Endothelial cell (in vitro differentiated cells): Measurements from ENCODE around the gene TRAPPC1. TPM values are rescaled to one million over a fixed set of nuclear protein-coding genes. Genes with fewer than 3 reads are reported as not detected.
A peak's percentile ranks its signal among the peaks of the same experiment; 100 is the strongest.

Experiments used
- DNase-seq: peaks from one replicate; pipeline ENCODE4 v3.0.0; 2021; ENCODE audit warnings: low spot score
- H3K27ac Mint-ChIP-seq: one replicate; pipeline ENCODE4 v1.8.0; 2021; ENCODE audit warnings: mixed read lengths, inconsistent platforms; ENCODE audit not compliant: unreplicated experiment
- H3K27me3 Mint-ChIP-seq: one replicate; pipeline ENCODE4 v1.8.0; 2021; ENCODE audit warnings: mild to moderate bottlenecking, moderate library complexity, mixed read lengths, inconsistent platforms; ENCODE audit not compliant: unreplicated experiment
- H3K36me3 Mint-ChIP-seq: one replicate; pipeline ENCODE4 v1.8.0; 2021; ENCODE audit warnings: mild to moderate bottlenecking, low read depth, mixed read lengths, inconsistent platforms; ENCODE audit not compliant: unreplicated experiment
- H3K4me1 Mint-ChIP-seq: one replicate; pipeline ENCODE4 v1.8.0; 2021; ENCODE audit warnings: mild to moderate bottlenecking, mixed read lengths, inconsistent platforms; ENCODE audit not compliant: unreplicated experiment
- H3K4me3 Mint-ChIP-seq: one replicate; pipeline ENCODE4 v1.8.0; 2021; ENCODE audit warnings: mild to moderate bottlenecking, mixed read lengths, inconsistent platforms; ENCODE audit not compliant: unreplicated experiment
- H3K9me3 Mint-ChIP-seq: one replicate; pipeline ENCODE4 v1.8.0; 2021; ENCODE audit warnings: mixed read lengths, inconsistent platforms; ENCODE audit not compliant: unreplicated experiment
- total RNA-seq: library from RNA; stranded (reverse); fragmentation: NEBNext Ultra II Directional; extraction: Animal tissue kit (Norgen Biotek cat#: 25700); gene quantifications from one replicate; pipeline ENCODE4 v1.2.1, GENCODE V29; 2021; ENCODE audit not compliant: unreplicated experiment
- TF ChIP-seq, protein P1 (sequence below): fragments of 200-600 bp; sonication (generic); IDR thresholded peaks from one replicate; pipeline ENCODE4 v1.5.0; 2021; ENCODE audit warnings: antibody characterized with exemption; ENCODE audit not compliant: unreplicated experiment

The TRAPPC1 gene
- total RNA-seq, 1 donor from 2014 or later: 171 TPM

DNA sequence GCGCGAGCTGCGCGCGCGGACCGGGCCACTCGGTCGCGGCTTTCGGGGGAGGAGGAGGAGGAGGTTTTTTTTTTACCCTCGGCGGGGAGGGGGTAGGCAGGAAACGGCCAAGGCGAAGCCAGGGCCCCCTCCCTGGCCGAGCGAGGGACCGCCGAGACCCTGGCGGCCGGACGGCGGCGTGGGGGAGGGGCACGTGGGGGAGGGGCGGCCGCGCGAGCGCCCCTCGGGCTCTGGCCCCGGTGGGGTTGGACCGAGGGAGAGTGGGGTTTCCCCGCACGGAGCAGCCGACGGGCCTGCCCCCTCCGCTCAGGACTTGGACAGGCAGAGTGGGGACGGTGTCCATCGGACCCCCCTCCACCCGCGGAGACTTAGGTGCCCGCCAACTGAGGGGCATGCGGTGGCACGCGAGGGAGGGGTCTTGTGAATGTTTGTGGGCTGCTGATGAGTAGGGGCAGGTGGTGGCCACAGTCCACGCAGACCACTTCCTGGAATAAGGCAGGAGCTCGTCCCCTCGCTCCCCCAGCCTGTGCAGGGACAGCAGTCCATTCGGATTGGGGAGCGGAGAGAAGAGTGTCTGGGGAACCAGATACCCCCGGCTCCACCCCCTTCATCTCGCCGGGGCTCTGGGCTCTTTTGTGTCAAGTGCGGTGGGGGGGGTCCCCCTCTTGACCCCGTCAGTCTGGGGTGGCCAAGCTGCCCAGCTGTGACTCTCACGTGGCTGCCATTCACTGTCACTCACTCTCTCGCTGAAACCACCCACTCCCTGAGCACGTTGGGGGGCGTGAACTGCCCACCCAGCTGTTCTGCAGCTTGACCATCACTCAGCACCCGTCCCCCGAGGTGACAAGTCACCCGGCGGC is 46.1 kb downstream of the TRAPPC1 start:
- H3K36me3 Mint-ChIP-seq: peaks cover 8% of the 10 kb centered on the region
- no peak overlapping the region for H3K27ac Mint-ChIP-seq
- no peaks in the 10 kb centered on the region for H3K9me3 Mint-ChIP-seq
- H3K4me3 Mint-ChIP-seq: no peak overlapping the region
- peaks cover 8% of the 10 kb centered on the region for H3K27me3 Mint-ChIP-seq
- TF ChIP-seq, protein P1, sequence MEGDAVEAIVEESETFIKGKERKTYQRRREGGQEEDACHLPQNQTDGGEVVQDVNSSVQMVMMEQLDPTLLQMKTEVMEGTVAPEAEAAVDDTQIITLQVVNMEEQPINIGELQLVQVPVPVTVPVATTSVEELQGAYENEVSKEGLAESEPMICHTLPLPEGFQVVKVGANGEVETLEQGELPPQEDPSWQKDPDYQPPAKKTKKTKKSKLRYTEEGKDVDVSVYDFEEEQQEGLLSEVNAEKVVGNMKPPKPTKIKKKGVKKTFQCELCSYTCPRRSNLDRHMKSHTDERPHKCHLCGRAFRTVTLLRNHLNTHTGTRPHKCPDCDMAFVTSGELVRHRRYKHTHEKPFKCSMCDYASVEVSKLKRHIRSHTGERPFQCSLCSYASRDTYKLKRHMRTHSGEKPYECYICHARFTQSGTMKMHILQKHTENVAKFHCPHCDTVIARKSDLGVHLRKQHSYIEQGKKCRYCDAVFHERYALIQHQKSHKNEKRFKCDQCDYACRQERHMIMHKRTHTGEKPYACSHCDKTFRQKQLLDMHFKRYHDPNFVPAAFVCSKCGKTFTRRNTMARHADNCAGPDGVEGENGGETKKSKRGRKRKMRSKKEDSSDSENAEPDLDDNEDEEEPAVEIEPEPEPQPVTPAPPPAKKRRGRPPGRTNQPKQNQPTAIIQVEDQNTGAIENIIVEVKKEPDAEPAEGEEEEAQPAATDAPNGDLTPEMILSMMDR: no peak
- DNase-seq: peak; percentile 51
- peaks cover 14% of the 10 kb centered on the region for H3K4me1 Mint-ChIP-seq

DNA sequence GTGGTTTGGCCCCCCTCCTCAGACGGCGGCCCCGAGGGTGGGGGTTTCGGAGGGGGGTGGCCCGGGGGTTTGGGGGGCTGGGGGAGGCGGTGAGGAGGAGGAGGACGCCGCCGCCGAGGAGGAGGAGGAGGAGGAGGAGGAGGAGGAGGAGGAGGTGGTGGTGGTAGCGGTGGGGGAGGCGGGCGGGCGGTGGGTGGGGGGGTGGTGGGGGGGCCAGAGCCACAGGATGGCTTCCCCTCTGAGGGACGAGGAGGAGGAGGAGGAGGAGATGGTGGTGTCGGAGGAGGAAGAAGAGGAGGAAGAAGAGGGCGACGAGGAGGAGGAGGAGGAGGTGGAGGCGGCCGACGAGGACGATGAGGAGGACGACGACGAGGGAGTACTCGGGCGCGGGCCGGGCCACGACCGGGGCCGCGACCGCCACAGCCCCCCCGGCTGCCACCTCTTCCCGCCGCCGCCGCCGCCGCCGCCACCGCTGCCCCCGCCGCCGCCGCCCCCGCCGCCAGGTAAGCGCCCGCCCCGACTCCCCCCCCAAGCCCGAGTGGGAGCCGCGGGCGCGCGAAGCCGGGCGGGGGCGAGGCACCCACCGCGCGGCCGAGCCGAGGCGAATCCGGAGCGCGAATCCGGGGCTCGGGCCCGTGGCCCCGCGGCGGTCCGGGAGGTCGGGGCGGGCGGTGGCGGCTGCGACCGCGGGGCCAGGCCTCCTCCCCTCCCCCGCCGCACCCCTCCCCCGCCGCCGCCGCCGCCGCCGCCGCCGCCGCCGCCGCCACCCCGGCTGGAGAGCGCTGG is 47.0 kb downstream of the TRAPPC1 start:
- peak overlapping the region; percentile 87 for H3K4me3 Mint-ChIP-seq
- TF ChIP-seq, protein P1: no peak
- peak; percentile 20 for DNase-seq
- peaks cover under 1% of the 10 kb centered on the region for H3K36me3 Mint-ChIP-seq
- H3K9me3 Mint-ChIP-seq: no peaks in the 10 kb centered on the region
- H3K27ac Mint-ChIP-seq: no peak overlapping the region
- peaks cover 9% of the 10 kb centered on the region for H3K4me1 Mint-ChIP-seq
- peaks cover 6% of the 10 kb centered on the region for H3K27me3 Mint-ChIP-seq

DNA sequence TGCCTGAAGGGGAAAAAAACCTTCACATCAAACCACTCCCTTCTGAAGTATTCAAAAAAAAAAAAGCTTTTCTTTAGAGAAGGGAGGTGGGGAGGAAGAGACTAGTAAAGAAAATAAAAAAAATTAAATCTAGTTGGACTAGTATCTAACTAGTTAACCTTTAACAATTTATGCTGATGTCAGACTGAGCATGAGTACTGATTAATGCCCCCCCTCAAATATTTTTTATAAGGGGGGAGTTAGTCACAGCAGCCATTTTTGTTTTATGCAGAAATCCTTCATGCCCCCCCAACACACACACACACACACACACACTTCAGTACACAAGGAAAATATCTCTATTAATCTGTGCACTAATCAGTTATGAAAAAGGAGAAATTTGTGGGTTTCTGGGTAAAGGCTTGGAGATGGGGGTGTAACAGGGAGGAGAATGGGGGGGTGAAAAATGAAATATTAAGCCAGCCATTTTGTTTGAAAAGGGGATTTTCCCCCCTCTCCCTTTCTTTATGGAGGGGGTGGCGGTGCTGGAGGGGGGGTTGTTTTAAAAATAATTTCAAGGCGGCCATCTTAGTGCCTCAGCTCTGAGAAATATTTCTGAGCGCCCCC is 47.9 kb downstream of the TRAPPC1 start:
- H3K27ac Mint-ChIP-seq: peak overlapping the region; percentile 82
- peaks cover 8% of the 10 kb centered on the region for H3K4me1 Mint-ChIP-seq
- peak overlapping the region; percentile 94 for H3K4me3 Mint-ChIP-seq
- TF ChIP-seq, protein P1: no peak
- peaks cover 6% of the 10 kb centered on the region for H3K27me3 Mint-ChIP-seq
- no peak for DNase-seq
- no peaks in the 10 kb centered on the region for H3K9me3 Mint-ChIP-seq
- no peaks in the 10 kb centered on the region for H3K36me3 Mint-ChIP-seq

DNA sequence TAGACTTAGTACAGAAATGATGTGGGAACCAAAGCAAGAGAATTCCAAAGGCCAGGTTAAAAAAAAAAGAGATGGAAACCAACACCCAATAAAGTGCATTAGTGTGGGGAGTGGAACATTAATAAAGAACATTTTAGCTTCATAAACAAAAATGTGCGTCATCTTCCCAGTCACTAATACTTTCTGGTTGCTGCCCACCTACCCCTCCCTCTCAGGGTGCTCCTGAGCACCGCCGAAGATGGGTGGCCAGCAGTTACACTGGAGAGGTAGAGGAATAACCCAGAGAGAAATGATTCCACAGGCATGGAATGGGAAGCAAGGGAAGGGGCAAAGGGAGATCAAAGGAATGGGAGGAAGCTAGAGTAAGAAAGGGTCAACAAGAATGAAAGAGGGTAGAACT is 49.1 kb downstream of the TRAPPC1 start:
- TF ChIP-seq, protein P1: no peak
- Mint-ChIP-seq H3K36me3 (no peaks in the 10 kb centered on the region), H3K27ac (no peak overlapping the region), H3K4me1 (peaks cover 8% of the 10 kb centered on the region), H3K9me3 (no peaks in the 10 kb centered on the region), H3K4me3 (no peak overlapping the region), H3K27me3 (peaks cover 6% of the 10 kb centered on the region)
- no peak for DNase-seq
